ENCODE results near the gene SPEM2. TPM values are rescaled to one million over a fixed set of nuclear protein-coding genes. Genes with fewer than 3 reads are reported as not detected.
A peak's percentile ranks its signal among the peaks of the same experiment; 100 is the strongest.

SPEM2 gene
- total RNA-seq, 1 experiment from 2014 or later, result not detected

GRCh38 chr17:7380321-7380720, 45.1 kb upstream of the SPEM2 start:
- H3K79me2 ChIP-seq (ENCODE audit: insufficient read depth, low read length), result peaks cover 8% of the 10 kb centered on the region; the same call in 1 of the 2 replicates
- peak overlapping the region; percentile 87 for H3K4me2 ChIP-seq (ENCODE audit: low read length)
- intact Hi-C loops (cut with micrococcal nuclease), result no loop called here
- ATAC-seq (0 out of 2 replicates have a peak, but pooled peaks have one; percentile 1), DNase-seq (ENCODE audit: low read depth, low spot score) (no peak)
- POLR2A ChIA-PET, result interaction anchor here (0.8 to 2.1 kb wide), 5 partner anchors 14 to 307 kb away, joined by 3 to 6 read pairs (median 3); partner anchors contain the start of genes PLSCR3, TMEM256 and TP53
- 0 out of 4 replicates have a peak, but pooled peaks cover 0 to 7% of the 10 kb centered on the region in 2 experiments for H3K9me3 ChIP-seq (ENCODE audit: control insufficient read depth in 1 of 2, insufficient read depth in 1 of 2, low read depth in 1 of 2, low read length in 2 of 2)
- TF ChIP-seq TCF7L2 (IDR thresholded peaks at IDR 0.05; ENCODE audit: borderline replicate concordance, extremely low read depth, insufficient read depth, insufficient read length) (no peak), RAD21 (IDR thresholded peaks at IDR 0.05; ENCODE audit: low read depth) (no peak), EGR1 (IDR thresholded peaks at IDR 0.05; ENCODE audit: low read depth) (no peak), REST (IDR thresholded peaks at IDR 0.05; ENCODE audit: low read depth) (no peak)
- H3K9ac ChIP-seq (ENCODE audit: low read length), result peak overlapping the region; percentile 89
- CTCF ChIA-PET, result interaction anchor here (1.0 to 1.9 kb wide), 5 partner anchors 14 to 180 kb away, joined by 3 to 5 read pairs (median 4); partner anchors contain the start of genes PLSCR3 and TMEM256
- peak overlapping the region; percentile 95 for H2AFZ ChIP-seq (ENCODE audit: low read depth, low read length, poor library complexity, severe bottlenecking)
- H3K27me3 ChIP-seq (ENCODE audit: insufficient read depth, low read length), result no peaks in the 10 kb centered on the region
- H3K27ac ChIP-seq (ENCODE audit: low read depth, low read length), result peak overlapping the region; percentile 53; the same call in 1 of the 2 replicates
- BruUV-seq (replicated peaks), result no TSS peak
- peaks cover 0 to 9% of the 10 kb centered on the region in 2 experiments; a peak in 1 of 4 replicates for H3K36me3 ChIP-seq (ENCODE audit: control insufficient read depth in 1 of 2, insufficient read depth in 2 of 2, low read length in 2 of 2)
- no peaks in the 10 kb centered on the region for H3K9me2 ChIP-seq (ENCODE audit: insufficient read depth)
- peaks cover 8 to 26% of the 10 kb centered on the region in 2 experiments; a peak in 3 of 4 replicates for H3K4me1 ChIP-seq (ENCODE audit: control insufficient read depth in 1 of 2, insufficient read depth in 2 of 2, low read length in 2 of 2)
- H4K20me1 ChIP-seq (ENCODE audit: insufficient read depth), result no peaks in the 10 kb centered on the region
- H3K4me3 ChIP-seq (replicated peaks in 1 of 2; ENCODE audit: low read depth in 1 of 2, low read length in 2 of 2), result peak overlapping the region; percentile 84 to 96
- RAD21 ChIA-PET (ENCODE audit: low non-redundant PET in 1 of 2, low total read pairs in 2 of 2, uncharacterized antibody in 2 of 2, unreplicated experiment in 2 of 2), result no interaction called here

Data from HCT116 (cell line).